Kidney capillary endothelial cell (primary cell): ENCODE results near the gene ALPK3.

Source experiments
- DNase-seq: peaks from one replicate; pipeline ENCODE4 v3.0.0-alpha.2; 2018; ENCODE audit warnings: low spot score

ALPK3 gene

GRCh38 chr15:84824260-84825007 is 7.3 kb downstream of the ALPK3 start:
- DNase-seq, result no peak

GRCh38 chr15:84826369-84826823 is 9.2 kb downstream of the ALPK3 start:
- DNase-seq, result no peak

DNA sequence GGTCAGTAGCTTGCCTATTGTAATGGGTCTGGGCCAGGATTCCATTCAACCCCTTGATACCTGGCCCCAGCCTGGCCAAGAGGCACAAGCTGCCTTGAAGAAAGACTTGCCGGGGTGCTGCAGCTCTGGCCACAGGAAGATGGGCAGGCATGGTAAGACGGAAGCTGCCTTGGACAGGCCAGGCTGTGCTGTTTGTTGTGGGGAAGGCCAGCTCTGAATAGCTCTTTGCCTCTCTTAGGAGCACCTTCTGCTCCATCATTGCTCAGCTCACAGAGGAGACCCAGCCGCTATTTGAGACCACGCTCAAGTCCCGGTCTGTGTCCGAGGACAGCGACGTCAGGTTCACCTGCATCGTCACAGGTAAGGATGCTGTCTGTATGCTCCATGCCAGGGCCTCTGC is 10.1 kb downstream of the ALPK3 start:
- DNase-seq, result no peak

DNA sequence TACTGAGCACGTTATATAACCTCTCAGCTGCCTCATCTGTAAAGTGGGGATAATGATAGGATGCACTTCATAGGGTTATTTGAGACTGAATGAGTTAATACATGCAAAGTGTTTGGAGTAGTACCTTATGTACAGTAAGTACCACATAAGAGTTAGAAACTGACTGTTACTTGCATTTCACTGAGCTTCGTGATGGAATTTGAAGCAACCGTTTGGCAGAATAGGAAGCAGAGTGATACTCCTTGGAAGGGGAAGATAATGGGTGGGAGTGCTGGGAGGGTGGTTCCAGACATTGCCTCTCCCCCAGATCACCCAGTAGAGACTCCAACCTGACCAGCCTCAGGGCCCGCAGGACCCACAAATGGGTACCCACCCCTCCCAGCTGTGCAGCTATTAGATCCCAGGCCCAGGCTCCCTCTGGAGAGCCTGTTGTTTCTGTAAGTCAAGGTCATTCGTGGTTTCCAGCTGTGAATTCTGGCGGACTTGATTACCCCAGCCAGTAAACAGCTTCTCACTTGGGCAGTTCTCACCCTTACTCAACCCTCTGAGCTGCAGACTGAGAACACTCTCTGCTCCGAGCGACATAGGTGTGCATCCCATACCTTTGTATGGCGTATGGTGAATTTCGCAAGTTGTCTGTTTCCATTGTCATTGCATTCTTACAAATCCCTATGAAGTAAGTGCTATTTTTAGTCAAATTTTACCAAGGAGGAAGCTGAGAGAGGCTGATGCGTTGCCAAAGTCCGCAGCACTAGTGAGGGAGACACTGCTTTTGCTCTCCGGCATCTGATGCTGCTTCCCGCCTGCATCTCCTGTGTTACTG is 11.1 kb downstream of the ALPK3 start:
- no peak for DNase-seq

- no peak for DNase-seq
These were observed 12.3 kb downstream of the ALPK3 start for GRCh38 chr15:84829428-84829827.

- no peak for DNase-seq
These were observed 12.9 kb downstream of the ALPK3 start for GRCh38 chr15:84830036-84830435.

GRCh38 chr15:84831028-84831427 is 13.9 kb downstream of the ALPK3 start:
- DNase-seq, result no peak

DNA sequence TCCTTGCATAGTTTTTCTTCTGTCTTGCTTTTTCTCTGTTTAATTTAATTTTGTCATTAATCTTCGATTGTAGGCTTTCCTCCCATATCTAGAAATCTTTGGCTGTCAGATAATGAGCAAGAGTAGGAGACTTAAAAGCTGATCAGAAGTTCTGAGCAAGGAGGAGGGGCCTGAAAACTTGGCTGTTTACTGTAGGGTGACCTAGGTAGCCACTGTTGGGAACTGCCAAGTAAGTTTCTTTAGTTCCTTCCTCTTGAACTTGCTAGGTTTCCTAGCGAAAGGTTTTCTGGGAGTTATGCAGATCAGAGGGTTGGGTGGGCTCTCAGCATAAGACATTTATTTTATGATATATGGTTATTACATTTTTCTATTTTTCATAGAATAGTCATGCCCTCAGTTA is 14.5 kb downstream of the ALPK3 start:
- DNase-seq, result no peak

DNA sequence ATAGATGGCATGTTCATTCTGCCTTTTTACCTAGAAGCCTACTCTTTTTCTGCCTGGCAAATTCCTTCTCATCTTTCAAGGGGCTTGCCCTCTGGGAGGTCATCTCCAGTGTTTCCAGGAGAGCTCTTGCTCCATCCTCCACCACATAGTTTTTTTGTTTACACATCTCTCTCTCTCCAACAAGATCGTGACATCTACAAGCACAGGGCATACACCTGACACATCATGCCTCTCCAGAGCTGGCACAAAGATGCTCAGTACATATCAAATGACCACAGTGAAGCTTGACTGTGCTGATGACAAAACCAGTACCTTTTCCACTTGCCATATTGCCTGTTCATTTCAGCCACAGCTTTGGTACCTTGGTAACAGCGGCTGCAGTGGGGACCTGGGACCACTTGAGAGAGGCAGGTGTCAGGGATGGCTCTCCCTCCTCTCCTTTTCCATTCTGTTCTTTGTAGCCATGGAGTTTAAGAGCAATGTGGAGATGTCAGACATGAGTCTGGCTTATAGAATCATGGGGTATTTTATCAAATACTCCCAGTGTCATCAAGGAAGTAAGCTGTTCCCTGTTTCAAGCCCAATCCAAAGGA is 15.4 kb downstream of the ALPK3 start:
- no peak for DNase-seq

- DNase-seq, result peak; percentile 54
These were observed 16.5 kb downstream of the ALPK3 start for GRCh38 chr15:84833447-84834228.

DNA sequence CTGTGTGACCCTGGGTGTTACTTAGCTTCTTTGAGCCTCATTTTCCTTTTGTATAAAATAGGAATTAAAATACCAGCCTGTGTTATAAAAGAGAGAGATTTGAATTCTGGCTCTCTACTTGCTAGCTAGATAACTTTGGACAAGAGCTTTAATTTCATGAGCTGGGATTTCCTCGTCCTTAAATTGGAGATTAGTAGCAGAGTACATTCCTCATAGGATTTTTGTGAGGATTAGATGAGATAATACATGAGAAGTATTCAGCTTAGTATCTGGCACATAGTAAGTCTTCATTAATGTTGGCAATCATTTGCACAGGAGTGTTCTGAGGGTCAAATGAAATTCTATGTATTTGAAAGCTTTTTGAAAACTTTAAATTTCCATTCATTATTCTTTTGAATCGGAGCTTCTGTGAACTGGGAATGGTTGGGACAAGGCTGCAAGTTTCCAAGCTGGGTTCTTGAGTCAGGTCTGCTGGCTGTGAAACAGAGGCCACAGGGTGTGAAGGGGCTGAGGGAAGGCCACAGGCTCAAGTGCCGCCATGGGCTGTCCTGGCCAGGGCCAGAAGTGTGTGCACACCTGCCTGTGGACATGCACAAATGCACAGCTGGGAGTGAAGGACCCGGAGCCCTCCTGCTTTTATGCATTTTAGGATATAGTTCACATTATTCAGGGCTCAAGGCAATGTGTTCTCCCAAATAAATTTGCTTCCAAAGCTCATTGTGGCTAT is 17.2 kb downstream of the ALPK3 start:
- DNase-seq, result no peak

- no peak for DNase-seq
These were observed 17.8 kb downstream of the ALPK3 start for GRCh38 chr15:84834969-84835368.

- no peak for DNase-seq
These were observed 18.6 kb downstream of the ALPK3 start for GRCh38 chr15:84835661-84836337.

GRCh38 chr15:84836844-84837243 is 19.7 kb downstream of the ALPK3 start:
- DNase-seq, result no peak

DNA sequence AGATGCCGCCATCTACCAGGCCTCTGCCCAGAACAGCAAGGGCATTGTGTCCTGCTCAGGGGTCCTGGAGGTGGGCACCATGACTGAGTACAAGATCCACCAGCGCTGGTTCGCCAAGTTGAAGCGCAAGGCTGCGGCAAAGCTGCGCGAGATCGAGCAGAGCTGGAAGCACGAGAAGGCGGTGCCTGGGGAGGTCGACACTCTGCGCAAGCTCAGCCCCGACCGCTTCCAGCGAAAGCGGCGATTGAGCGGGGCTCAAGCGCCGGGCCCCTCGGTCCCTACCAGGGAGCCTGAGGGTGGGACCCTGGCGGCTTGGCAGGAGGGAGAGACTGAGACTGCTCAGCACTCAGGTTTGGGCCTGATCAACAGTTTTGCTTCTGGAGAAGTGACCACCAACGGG is 22.6 kb downstream of the ALPK3 start:
- DNase-seq, result no peak

DNA sequence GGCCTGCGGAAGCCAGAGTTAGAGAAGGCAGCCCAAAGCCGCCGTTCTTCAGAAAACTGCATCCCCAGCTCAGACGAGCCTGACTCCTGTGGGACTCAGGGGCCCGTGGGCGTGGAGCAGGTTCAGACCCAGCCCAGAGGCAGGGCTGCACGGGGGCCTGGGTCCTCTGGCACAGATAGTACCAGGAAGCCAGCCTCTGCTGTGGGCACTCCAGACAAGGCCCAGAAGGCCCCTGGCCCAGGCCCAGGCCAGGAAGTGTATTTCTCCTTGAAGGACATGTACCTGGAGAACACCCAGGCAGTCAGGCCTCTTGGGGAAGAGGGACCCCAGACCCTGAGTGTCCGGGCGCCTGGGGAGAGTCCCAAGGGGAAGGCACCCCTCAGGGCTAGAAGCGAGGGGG is 23.1 kb downstream of the ALPK3 start:
- DNase-seq, result no peak

GRCh38 chr15:84840741-84841429 is 23.7 kb downstream of the ALPK3 start:
- no peak for DNase-seq

- no peak for DNase-seq
These were observed 25.6 kb downstream of the ALPK3 start for GRCh38 chr15:84842781-84843180.

DNA sequence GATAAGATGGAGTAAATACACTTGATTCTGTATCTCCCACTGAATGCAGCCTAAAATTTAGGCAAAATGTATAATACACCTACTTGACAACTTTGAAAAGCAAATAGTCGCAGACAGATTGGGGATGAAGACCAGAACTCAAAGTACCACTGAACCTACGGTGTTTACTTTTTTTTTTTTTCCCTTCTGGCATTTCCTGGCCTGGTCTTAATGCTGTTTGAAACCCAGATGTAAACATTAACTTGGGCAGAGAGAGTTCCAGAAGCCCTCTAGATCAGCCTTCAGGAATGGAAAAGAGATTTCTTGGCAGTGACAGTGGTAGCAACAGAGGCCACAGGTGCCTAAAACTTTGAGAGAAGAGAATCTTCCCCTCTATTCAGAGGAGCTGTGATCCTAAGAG is 27.8 kb downstream of the ALPK3 start:
- no peak for DNase-seq

- DNase-seq, result peak; percentile 16
These were observed 28.5 kb downstream of the ALPK3 start for GRCh38 chr15:84845631-84846030.
